Pons (tissue), 1 donor: ENCODE data around the gene TMTC3.

Experiments used
- DNase-seq: peaks from one replicate; pipeline ENCODE4 v3.0.0-alpha.2; 2016; ENCODE audit warnings: low spot score

TMTC3 gene

GRCh38 chr12:88227263-88227662 is 85.2 kb downstream of the TMTC3 start:
- no peak for DNase-seq

GRCh38 chr12:88227871-88228270 is 85.8 kb downstream of the TMTC3 start:
- no peak for DNase-seq

GRCh38 chr12:88228720-88229119 is 86.6 kb downstream of the TMTC3 start:
- no peak for DNase-seq

GRCh38 chr12:88230271-88230670 is 88.2 kb downstream of the TMTC3 start:
- no peak for DNase-seq

- DNase-seq, result no peak
Measured at GRCh38 chr12:88235183-88235833, 93.2 kb downstream of the TMTC3 start.

- no peak for DNase-seq
Measured at GRCh38 chr12:88237954-88238353, 95.8 kb downstream of the TMTC3 start.

GRCh38 chr12:88238406-88238805 is 96.3 kb downstream of the TMTC3 start:
- DNase-seq, result no peak

GRCh38 chr12:88241862-88242570 is 99.9 kb downstream of the TMTC3 start:
- no peak for DNase-seq

- DNase-seq, result no peak
Measured at GRCh38 chr12:88242571-88242925, 100.4 kb downstream of the TMTC3 start.

- DNase-seq, result no peak
Measured at GRCh38 chr12:88242939-88243338, 100.8 kb downstream of the TMTC3 start.

GRCh38 chr12:88243982-88244381 is 101.9 kb downstream of the TMTC3 start:
- DNase-seq, result no peak

- no peak for DNase-seq
Measured at GRCh38 chr12:88245905-88246304, 103.8 kb downstream of the TMTC3 start.

GRCh38 chr12:88247241-88247643 is 105.1 kb downstream of the TMTC3 start:
- no peak for DNase-seq

GRCh38 chr12:88248606-88249005 is 106.5 kb downstream of the TMTC3 start:
- DNase-seq, result no peak
